CD4-positive, alpha-beta T cell treated with Interleukin-10 for 1 hour (primary cell): ENCODE measurements around the gene MTX2.
"Not testable (repeated sequence)": the region's sequence is repeated elsewhere in the genome, so short reads cannot be mapped to it uniquely, and the experiment has no call there.

Source experiments
- DNase-seq: peaks from one replicate; pipeline ENCODE4 v3.0.0-alpha.2; 2020

Gene MTX2

GRCh38 chr2:176291335-176291734 lies 22.1 kb downstream of the MTX2 start:
- no peak for DNase-seq

- no peak for DNase-seq
These were observed 22.6 kb downstream of the MTX2 start for GRCh38 chr2:176291809-176292283.

- no peak for DNase-seq
These were observed 23.4 kb downstream of the MTX2 start for GRCh38 chr2:176292608-176293007.

- no peak for DNase-seq
These were observed 24.1 kb downstream of the MTX2 start for GRCh38 chr2:176293334-176293733.

GRCh38 chr2:176297067-176297466 lies 27.8 kb downstream of the MTX2 start:
- DNase-seq: no peak

GRCh38 chr2:176297737-176298136 lies 28.5 kb downstream of the MTX2 start:
- no peak for DNase-seq

- not testable (repeated sequence) for DNase-seq
These were observed 36.8 kb downstream of the MTX2 start for GRCh38 chr2:176306020-176306419.

- no peak for DNase-seq
These were observed 48.0 kb downstream of the MTX2 start for GRCh38 chr2:176317199-176317598.

- DNase-seq: no peak
These were observed 48.4 kb downstream of the MTX2 start for GRCh38 chr2:176317623-176318065.

- DNase-seq: no peak
These were observed 52.7 kb downstream of the MTX2 start for GRCh38 chr2:176321916-176322315.

- DNase-seq: no peak
These were observed 55.6 kb downstream of the MTX2 start for GRCh38 chr2:176324862-176325261.

- DNase-seq: no peak
These were observed 56.5 kb downstream of the MTX2 start for GRCh38 chr2:176325732-176326131.

GRCh38 chr2:176328149-176328548 lies 58.9 kb downstream of the MTX2 start:
- no peak for DNase-seq

GRCh38 chr2:176330612-176331011 lies 61.4 kb downstream of the MTX2 start:
- DNase-seq: no peak

- DNase-seq: no peak
These were observed 62.4 kb downstream of the MTX2 start for GRCh38 chr2:176331646-176332045.

- no peak for DNase-seq
These were observed 65.5 kb downstream of the MTX2 start for GRCh38 chr2:176334729-176335128.

GRCh38 chr2:176338395-176338794 lies 69.2 kb downstream of the MTX2 start:
- DNase-seq: no peak

GRCh38 chr2:176339208-176339607 lies 70.0 kb downstream of the MTX2 start:
- DNase-seq: no peak

- DNase-seq: no peak
These were observed 87.0 kb downstream of the MTX2 start for GRCh38 chr2:176356251-176356650.

- no peak for DNase-seq
These were observed 95.2 kb downstream of the MTX2 start for GRCh38 chr2:176364273-176364977.

- no peak for DNase-seq
These were observed 99.1 kb downstream of the MTX2 start for GRCh38 chr2:176368349-176368748.

- DNase-seq: no peak
These were observed 101.4 kb downstream of the MTX2 start for GRCh38 chr2:176370467-176371171.

GRCh38 chr2:176373155-176373554 lies 103.9 kb downstream of the MTX2 start:
- DNase-seq: not testable (repeated sequence)

GRCh38 chr2:176378323-176378722 lies 109.1 kb downstream of the MTX2 start:
- no peak for DNase-seq
